Uterine smooth muscle cell (primary cell): Measurements from ENCODE around the gene NAPB. TPM values are rescaled to one million over a fixed set of nuclear protein-coding genes. Genes with fewer than 3 reads are reported as not detected.

ENCODE experiments used
- total RNA-seq: library from RNA; depleted of rRNA; stranded (reverse); fragments of >200 nt; gene quantifications from 2 replicates; pipeline ENCODE4 v1.2.3, GENCODE V29; 2014

NAPB gene
- total RNA-seq = 10.9 and 12.2 TPM in 2 replicates

DNA sequence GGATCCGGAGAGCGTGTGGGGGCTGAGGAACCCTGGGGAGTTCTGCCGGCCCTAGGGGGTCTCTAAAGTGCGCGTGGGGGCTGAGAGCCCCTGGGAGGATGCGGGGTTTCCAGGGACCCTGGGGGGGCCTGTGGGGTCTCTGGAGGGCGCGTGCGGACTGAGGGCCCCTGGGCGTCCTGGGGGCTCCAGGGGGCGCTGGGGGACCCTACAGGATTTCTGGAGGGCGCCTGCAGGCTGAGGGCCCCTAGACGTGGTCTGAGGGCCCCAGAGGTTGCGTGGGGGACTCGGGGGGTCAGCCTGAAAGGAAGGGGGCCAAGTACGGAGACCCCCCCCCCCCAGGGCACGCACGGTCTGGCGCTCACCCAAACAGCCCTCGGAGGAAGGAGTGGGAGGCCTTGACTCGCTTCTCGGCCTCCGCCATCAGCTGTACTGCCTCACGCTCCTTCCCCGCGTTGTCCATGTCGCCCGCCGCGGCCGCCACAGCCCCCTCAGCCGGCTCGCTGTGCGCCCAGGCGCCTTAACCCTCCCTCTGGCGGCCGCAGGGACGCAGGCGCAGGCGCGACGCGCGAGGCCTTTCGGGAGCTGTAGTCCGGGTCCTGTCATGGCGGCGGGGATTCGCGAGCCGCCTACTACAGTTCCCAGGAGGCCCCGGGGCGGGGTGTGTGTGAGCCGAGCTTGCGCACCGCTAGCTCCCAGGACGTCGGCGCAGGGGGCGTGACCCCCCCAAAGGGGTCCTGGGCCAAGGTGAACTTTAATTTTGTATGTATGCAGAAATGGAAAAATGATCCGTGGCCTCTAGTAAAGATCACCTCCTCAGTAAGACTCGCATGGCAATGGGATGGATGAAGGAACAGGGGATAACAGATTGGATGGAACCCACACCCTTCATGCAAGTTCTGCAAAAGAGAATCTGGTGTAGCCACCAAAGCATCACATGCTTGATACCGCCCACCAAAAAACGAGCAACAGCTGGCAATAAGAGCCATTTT, at the start of gene NAPB:
Gene NAPB, minus strand, starts transcription at position 546 of the 989 bp plus-strand sequence. Its CDS starts 86 bp downstream, at position 460.

DNA sequence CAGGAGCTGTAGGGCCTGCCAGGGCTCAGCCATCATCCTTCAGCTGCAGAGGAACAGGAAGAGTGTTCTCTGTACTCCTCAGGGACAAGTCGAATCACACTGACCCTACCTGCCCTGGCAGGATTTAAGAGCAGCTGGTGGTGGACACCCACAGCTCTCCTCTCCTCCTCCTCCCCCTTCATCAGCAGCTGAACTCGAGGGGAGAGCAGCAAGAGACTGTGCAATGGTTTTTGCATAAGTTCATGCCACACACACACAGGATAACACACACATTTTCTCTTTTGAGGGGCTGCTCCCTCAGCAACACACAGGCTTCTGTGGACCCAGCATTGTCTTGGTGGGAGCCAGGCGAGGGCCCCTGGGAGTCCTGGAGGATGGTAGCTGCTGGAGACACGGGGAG, 31.5 kb upstream of the NAPB start, which contains the start of gene CST11:
Gene CST11, minus strand, starts transcription at position 101 of the 400 bp plus-strand sequence. Its CDS starts 65 bp downstream, at position 36.

DNA sequence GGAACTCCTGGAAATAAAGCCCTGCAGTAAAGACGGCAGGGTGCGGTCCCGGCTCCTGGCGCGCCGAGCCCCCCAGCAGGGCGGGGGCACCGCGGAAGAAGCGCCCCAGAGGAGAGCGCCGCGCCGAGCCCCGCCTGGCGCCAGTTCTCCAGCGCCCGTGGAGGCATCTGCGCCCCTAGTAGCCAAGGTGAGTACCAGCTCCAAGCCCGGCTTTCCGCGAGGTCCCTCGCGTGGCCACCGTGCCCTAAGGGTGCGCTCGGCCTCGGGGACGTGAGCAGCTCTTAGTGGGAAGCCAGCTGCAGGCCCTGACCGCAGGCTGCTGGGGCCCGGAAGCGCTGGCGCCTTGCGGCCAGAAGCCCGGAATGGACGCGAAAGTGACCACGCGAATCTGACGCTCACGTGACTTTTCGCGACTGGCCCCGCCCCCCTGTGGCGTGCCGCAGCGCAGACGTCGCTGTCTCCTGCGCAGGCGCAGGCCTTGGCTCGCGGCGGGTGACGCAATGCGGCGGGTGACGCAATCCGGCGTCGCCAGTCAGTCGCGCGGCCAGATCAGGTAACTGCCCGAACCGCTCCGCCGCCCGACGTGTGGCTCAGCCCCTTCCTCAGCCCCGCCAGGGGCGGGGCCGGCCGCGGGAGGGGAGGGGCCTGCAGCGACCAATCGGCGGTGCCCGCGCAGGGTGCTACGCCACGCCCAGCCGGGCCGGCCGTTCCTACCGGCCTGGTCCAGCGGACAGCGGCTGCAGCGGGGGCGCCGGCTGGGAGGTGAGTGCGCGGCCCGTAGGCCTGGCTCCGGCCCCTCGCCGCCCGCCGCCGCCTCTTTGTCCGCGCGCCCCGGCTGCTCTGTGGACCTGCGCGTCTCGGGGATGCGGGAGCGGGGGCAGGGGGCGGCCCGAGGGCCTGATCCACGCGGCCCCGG, 59.6 kb downstream of the NAPB start, which contains the start of gene GZF1:
Gene GZF1, plus strand, starts transcription at position 707 of the 916 bp plus-strand sequence. CDS start 2,202 bp downstream, outside the sequence.

DNA sequence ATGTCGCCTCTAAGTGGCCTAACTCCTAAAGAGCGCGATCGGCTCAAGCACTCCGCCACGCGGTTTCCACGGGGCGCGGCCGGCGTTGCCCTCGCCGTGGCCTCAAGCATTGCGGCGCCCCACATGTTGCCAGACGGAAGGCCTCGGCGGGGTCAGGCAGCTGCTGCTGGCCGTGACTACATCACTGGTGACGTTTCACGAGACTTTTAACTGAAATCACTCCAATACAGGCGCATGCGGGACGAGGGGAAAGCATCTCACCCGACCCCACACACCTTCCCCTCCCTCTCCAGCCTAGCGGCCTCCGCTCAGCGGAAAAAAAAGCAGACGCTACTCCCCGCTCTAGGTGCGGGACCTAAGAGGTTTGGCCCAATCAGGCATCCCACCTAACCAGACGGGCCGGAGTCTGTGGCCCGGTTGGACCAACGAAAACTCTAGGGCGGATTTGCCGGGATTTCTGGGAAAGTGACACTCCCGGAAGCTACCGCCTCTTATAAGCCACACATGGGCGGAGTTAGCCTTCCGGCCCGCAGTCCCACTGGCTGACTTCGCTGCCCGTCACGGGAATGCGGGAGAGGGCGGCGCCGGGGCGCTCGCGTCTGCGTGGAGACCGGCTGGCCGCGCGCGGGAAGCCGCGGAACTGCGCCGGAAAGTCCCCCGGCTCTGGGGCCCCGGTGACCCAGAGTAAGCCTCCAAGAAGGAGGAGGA, 70.9 kb downstream of the NAPB start, which contains the start of gene NXT1:
Gene NXT1, plus strand, starts transcription at position 596 of the 708 bp plus-strand sequence. CDS start 3,251 bp downstream, outside the sequence.

Other genes starting within 250 kb of the NAPB start
- 25.6 and 39.4 TPM in 2 replicates for gene NXT1, start 70.7 kb downstream of the NAPB start, total RNA-seq
- gene GZF1, start 59.3 kb downstream of the NAPB start, total RNA-seq = 29.0 and 40.1 TPM in 2 replicates
- not detected in 2 replicates for gene CSTL1, start 18.2 kb upstream of the NAPB start, total RNA-seq
- not detected in 2 replicates for gene CST11, start 31.4 kb upstream of the NAPB start, total RNA-seq
- not detected in 2 replicates for gene CST8, start 69.6 kb upstream of the NAPB start, total RNA-seq
- 0.11 TPM in 1 of 2 replicates, not detected in the other for gene CST9L, start 147.0 kb upstream of the NAPB start, total RNA-seq
- not detected in 2 replicates for gene CST9, start 184.4 kb upstream of the NAPB start, total RNA-seq
- gene CST3, start 216.5 kb upstream of the NAPB start, total RNA-seq = 117 and 151 TPM in 2 replicates